Measurements from ENCODE around the gene IGFN1. TPM values are rescaled to one million over a fixed set of nuclear protein-coding genes. Genes with fewer than 3 reads are reported as not detected.
"Not testable (repeated sequence)": the region's sequence is repeated elsewhere in the genome, so short reads cannot be mapped to it uniquely, and the experiment has no call there.

The IGFN1 gene
- total and polyA plus RNA-seq, 7 donors, result 2.7 to 442 (median 33.1) TPM

GRCh38 chr1:201156819-201157218 lies 33.8 kb upstream of the IGFN1 start:
- peaks cover 0 to 3% of the 10 kb centered on the region in 2 donors for H3K36me3 ChIP-seq (ENCODE audit: insufficient read depth in 1 of 2, low read depth in 1 of 2)
- no peak overlapping the region for H3K4me3 ChIP-seq
- H3K9me3 ChIP-seq, result no peaks in the 10 kb centered on the region
- H3K27ac ChIP-seq, result no peak overlapping the region
- peaks cover 24% of the 10 kb centered on the region for H3K4me1 ChIP-seq
- intact Hi-C loops (cut with DNase I), result no loop called here
- no peaks in the 10 kb centered on the region for H3K27me3 ChIP-seq (ENCODE audit: insufficient read depth in 3 of 3, low read length in 2 of 3)
- DNase-seq (no peak), ATAC-seq (no peak)
- no peak for TF ChIP-seq CTCF (IDR thresholded peaks at IDR 0.05)

- TF ChIP-seq CTCF (IDR thresholded peaks at IDR 0.05), result no peak
- DNase-seq, result no peak
- no peak overlapping the region for H3K4me3 ChIP-seq
- H3K9me3 ChIP-seq, result no peaks in the 10 kb centered on the region
- ATAC-seq, result no peak
- H3K4me1 ChIP-seq, result peaks cover 15% of the 10 kb centered on the region
- WGBS, 3 donors, result 90 to 95% (median 92%) methylated on average over 2 of the region's 2 CpGs
- no peaks in the 10 kb centered on the region for H3K36me3 ChIP-seq (ENCODE audit: insufficient read depth in 1 of 2, low read depth in 1 of 2)
- intact Hi-C loops (cut with DNase I), result no loop called here
- no peak overlapping the region for H3K27ac ChIP-seq
- H3K27me3 ChIP-seq (ENCODE audit: insufficient read depth in 3 of 3, low read length in 2 of 3), result no peaks in the 10 kb centered on the region
Measured at GRCh38 chr1:201157949-201158348, 32.7 kb upstream of the IGFN1 start.

GRCh38 chr1:201163036-201163435 lies 27.6 kb upstream of the IGFN1 start:
- H3K4me3 ChIP-seq; intact Hi-C loops (cut with DNase I); H3K27me3 ChIP-seq (ENCODE audit: insufficient read depth in 3 of 3, low read length in 2 of 3); ATAC-seq; H3K27ac ChIP-seq; H3K36me3 ChIP-seq (ENCODE audit: insufficient read depth in 1 of 2, low read depth in 1 of 2); DNase-seq; H3K9me3 ChIP-seq: not testable (repeated sequence)
- H3K4me1 ChIP-seq, result peaks cover 15% of the 10 kb centered on the region
- WGBS, 3 donors, result 88 to 96% (median 91%) methylated on average over 8 of the region's 8 CpGs

GRCh38 chr1:201163707-201164106 lies 26.9 kb upstream of the IGFN1 start:
- 29 to 42% (median 35%) methylated on average over 4 of the region's 4 CpGs for WGBS, 3 donors
- no peak for DNase-seq
- Histone ChIP-seq H3K36me3 (ENCODE audit: insufficient read depth in 1 of 2, low read depth in 1 of 2) (no peaks in the 10 kb centered on the region), H3K27ac (no peak overlapping the region), H3K4me3 (no peak overlapping the region), H3K4me1 (peaks cover 15% of the 10 kb centered on the region), H3K27me3 (ENCODE audit: insufficient read depth in 3 of 3, low read length in 2 of 3) (no peaks in the 10 kb centered on the region), H3K9me3 (no peaks in the 10 kb centered on the region)
- intact Hi-C loops (cut with DNase I), result no loop called here
- no peak for ATAC-seq
- no peak for TF ChIP-seq CTCF (IDR thresholded peaks at IDR 0.05)

- Histone ChIP-seq H3K9me3 (no peaks in the 10 kb centered on the region), H3K27ac (peak overlapping the region; percentile 30), H3K4me1 (peaks cover 21% of the 10 kb centered on the region), H3K36me3 (ENCODE audit: insufficient read depth in 1 of 2, low read depth in 1 of 2) (no peaks in the 10 kb centered on the region), H3K27me3 (ENCODE audit: insufficient read depth in 3 of 3, low read length in 2 of 3) (no peaks in the 10 kb centered on the region), H3K4me3 (no peak overlapping the region)
- whole genome bisulfite sequencing, 3 donors, result 29 to 55% (median 45%) methylated on average over 7 of the region's 7 CpGs
- intact Hi-C loops (cut with DNase I), result no loop called here
- ATAC-seq (peak in 1 of 4 donors; percentile 55), DNase-seq (no peak)
- no peak for TF ChIP-seq CTCF (IDR thresholded peaks at IDR 0.05)
Measured at GRCh38 chr1:201164645-201165044, 26.0 kb upstream of the IGFN1 start.

Measured in psoas muscle (tissue), 8 donors.